Activated effector memory CD4-positive, alpha-beta T cell treated with Interleukin-2 at 50 U/mL for 16 hours (primary cell): ENCODE results near the gene FGA.

Experiments used
- DNase-seq: peaks from one replicate; pipeline ENCODE4 v3.0.0-alpha.2; 2020

The FGA gene

GRCh38 chr4:154578919-154579318 lies 11.6 kb downstream of the FGA start:
- DNase-seq: no peak

GRCh38 chr4:154577324-154577723 lies 13.2 kb downstream of the FGA start:
- DNase-seq: no peak

DNA sequence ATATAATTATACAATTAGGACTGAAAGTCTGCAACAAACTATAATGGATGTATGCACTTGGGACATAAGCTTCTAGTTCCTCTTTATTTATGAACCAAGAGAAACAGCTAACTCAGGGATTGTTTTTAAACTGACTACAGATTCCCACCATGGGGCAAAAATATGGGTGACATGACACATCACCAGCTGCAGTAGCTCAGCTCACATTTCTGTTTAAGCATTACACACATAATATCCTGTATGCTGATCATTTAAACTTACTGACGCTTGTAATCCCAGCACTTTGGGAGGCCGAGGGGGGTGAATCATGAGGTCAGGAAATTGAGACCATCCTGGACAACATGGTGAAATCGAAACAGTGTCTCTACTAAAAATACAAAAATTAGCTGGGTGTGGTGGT lies 16.2 kb downstream of the FGA start:
- DNase-seq: no peak

- DNase-seq: no peak
These were observed 17.2 kb downstream of the FGA start for GRCh38 chr4:154573190-154573870.

DNA sequence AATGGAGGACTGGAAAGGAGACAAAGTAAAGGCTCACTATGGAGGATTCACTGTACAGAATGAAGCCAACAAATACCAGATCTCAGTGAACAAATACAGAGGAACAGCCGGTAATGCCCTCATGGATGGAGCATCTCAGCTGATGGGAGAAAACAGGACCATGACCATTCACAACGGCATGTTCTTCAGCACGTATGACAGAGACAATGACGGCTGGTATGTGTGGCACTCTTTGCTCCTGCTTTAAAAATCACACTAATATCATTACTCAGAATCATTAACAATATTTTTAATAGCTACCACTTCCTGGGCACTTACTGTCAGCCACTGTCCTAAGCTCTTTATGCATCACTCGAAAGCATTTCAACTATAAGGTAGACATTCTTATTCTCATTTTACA lies 21.0 kb downstream of the FGA start:
- no peak for DNase-seq

DNA sequence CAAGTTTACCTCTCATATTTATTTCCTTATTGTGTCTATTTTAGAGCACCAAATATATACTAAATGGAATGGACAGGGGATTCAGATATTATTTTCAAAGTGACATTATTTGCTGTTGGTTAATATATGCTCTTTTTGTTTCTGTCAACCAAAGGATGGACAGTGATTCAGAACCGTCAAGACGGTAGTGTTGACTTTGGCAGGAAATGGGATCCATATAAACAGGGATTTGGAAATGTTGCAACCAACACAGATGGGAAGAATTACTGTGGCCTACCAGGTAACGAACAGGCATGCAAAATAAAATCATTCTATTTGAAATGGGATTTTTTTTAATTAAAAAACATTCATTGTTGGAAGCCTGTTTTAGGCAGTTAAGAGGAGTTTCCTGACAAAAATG lies 21.5 kb downstream of the FGA start:
- DNase-seq: no peak

DNA sequence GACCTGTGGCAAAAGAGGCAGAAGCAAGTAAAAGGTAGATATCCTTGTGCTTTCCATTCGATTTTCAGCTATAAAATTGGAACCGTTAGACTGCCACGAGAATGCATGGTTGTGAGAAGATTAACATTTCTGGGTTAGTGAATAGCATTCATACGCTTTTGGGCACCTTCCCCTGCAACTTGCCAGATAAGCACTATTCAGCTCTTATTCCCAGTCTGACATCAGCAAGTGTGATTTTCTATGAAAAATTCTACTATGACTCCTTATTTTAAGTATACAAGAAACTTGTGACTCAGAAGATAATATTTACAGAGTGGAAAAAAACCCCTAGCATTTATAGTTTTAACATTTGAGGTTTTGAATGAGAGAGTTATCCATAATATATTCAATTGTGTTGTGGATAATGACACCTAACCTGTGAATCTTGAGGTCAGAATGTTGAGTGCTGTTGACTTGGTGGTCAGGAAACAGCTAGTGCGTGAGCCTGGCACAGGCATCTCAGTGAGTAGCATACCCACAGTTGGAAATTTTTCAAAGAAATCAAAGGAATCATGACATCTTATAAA lies 23.8 kb downstream of the FGA start:
- no peak for DNase-seq

- no peak for DNase-seq
These were observed 24.8 kb downstream of the FGA start for GRCh38 chr4:154565704-154566103.

DNA sequence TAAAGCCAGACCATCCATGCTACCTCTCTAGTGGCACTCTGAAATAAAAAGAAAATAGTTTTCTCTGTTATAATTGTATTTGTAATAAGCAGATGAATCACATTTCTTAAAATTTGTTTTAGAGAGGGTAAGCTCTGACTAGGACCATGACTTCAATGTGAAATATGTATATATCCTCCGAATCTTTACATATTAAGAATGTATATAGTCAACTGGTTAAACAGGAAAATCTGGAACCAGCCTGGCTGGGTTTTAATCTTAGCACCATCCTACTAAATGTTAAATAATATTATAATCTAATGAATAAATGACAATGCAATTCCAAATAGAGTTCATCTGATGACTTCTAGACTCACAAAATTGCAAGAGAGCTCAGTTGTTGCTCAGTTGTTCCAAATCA lies 26.2 kb downstream of the FGA start:
- no peak for DNase-seq

DNA sequence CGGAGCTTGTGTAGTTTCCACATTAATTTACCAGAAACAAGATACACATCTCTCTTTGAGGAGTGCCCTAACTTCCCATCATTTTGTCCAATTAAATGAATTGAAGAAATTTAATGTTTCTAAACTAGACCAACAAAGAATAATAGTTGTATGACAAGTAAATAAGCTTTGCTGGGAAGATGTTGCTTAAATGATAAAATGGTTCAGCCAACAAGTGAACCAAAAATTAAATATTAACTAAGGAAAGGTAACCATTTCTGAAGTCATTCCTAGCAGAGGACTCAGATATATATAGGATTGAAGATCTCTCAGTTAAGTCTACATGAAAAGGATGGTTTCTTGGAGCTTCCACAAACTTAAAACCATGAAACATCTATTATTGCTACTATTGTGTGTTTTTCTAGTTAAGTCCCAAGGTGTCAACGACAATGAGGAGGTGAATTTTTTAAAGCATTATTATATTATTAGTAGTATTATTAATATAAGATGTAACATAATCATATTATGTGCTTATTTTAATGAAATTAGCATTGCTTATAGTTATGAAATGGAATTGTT lies 27.8 kb downstream of the FGA start, which contains the start of gene FGB:
TSS of gene FGB (plus strand) at position 315 of the 558 bp plus-strand sequence. CDS start at position 323, 8 bp downstream.
- no peak for DNase-seq

DNA sequence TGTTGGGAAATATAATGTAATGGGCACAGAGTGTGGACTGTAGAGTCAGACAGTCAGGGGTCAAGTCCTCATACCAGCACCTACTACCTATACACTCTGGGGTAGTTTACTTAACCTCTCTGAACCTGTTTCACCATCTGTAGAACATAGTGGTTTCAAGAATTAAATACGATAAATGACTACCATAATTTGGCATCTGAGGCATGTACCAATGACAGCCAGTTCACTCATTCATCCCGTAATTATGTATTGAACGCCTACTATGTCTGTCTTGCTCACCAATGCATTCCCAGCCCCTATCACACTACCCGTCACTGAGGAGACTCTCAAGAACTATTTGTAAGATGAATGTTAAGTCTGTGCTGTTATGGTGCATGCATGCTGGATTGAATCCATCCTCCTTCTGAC lies 29.7 kb downstream of the FGA start:
- no peak for DNase-seq

DNA sequence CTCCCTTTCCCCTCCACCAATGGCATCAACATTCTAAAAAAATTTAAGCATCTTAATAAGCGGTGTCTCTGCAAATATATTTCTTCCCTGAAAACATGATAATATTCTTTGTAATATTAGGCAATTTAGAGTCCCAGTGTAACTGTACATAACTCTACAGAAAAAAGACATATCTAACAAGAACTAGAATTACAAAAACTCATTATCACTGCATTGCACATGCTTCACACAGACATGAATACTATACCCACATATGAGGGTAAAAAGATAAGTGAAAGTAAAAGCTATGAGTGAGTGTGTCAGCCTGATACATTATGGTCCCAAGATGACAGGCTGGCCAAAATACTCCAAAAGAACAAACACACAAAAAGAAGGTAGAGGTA lies 30.1 kb downstream of the FGA start:
- DNase-seq: no peak

- DNase-seq: no peak
These were observed 30.8 kb downstream of the FGA start for GRCh38 chr4:154559494-154560418.

- no peak for DNase-seq
These were observed 31.4 kb downstream of the FGA start for GRCh38 chr4:154559141-154559493.

DNA sequence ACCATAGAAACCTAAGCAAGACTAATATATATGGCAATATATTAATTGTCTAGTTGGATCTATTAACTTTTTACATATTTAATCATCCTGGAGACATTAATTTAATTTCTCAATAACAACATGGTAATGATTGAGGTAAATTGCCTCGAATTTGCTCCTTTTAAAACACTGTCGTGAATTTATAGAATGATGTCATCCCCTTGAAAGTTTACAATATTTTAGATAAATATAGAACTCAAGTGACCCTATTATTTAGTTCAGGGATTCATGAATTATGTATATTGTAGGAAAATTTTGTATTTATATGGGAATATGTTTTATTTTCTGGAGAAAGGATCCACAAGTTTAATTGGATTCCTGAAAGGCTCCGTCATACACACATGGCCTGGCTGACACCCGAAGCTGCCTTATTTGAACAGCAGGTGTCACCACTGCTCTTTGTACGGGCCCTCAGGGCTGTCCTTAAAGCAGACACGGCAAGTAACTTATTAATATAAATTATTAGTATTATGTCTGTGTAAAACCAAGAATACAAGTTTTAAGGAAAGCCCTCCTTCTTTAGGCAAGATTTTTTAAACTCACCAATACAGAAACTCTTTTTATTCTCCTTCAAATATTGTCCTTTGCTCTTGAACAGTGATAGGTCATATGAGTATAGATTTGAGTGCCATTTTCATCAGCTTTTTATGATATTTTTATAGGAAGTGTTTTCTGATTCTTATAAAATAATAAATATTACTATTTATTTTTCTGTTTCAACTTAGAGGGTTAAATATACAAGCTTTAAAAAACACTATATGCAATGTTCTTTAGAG lies 38.5 kb downstream of the FGA start:
- DNase-seq: peak; percentile 48

DNA sequence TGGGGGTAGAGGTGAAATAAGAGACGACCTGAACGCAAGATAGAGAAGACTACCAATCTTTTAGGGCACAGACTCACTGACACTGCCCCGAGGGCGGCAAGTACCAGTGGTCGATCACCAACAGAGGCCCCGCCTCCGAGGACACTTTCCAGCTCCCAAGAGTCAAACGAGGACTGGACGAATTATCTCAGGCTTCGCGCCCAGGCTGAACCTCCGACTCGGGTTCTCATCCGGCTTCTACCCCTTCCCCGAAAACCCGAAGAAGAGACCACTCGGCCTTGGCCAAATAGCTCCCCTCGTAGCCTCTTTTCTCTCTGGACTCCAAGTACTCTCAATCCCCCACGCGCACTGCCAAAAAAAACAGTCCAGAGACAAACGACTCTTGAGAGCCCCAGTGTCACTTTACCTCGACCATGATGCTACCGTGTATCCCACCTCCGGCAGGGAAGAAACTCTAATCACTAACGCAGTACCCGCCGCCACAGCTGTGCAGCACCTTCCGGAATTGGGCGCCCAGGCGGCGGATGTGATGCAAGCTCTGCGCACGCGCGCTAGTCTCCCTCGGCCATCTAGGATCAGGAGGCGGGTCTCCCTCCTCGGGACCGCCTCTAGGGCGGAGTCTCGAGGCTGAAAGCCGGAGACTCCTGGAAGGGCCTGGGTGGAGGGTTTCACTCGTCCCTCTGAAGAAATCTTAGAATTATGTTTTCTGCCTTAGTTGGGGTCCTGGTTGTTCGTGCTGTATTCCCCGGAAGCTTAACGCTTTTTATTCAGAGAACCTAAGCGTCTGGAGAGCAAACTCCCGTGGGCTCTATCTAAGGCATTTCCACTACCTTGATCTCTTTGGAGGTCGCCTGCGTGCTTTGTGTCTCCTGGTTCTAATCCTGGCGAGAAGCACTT lies 40.4 kb downstream of the FGA start, which contains the start of gene PLRG1:
TSS of gene PLRG1 (minus strand) at position 507 of the 897 bp plus-strand sequence. CDS start at position 415, 92 bp downstream.
- DNase-seq: peak; percentile 95

DNA sequence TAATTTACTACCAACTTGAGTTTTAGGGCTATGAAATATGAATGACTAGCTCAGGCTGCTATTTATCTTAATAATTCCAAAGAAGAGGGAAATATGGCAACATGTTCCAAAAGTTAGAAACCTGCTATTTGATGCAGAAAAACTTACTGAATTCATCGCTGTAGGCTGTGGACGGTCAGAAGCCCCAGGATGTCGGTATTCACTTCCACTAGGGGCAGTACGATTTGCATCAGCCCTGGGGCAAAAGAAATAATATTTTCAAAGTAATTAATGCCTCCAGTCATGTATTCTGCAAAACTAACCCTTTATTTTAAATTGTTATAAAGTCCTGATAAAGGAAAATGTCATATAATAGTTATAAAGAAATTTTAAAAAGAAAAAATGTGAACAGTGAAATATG lies 44.9 kb downstream of the FGA start:
- no peak for DNase-seq

DNA sequence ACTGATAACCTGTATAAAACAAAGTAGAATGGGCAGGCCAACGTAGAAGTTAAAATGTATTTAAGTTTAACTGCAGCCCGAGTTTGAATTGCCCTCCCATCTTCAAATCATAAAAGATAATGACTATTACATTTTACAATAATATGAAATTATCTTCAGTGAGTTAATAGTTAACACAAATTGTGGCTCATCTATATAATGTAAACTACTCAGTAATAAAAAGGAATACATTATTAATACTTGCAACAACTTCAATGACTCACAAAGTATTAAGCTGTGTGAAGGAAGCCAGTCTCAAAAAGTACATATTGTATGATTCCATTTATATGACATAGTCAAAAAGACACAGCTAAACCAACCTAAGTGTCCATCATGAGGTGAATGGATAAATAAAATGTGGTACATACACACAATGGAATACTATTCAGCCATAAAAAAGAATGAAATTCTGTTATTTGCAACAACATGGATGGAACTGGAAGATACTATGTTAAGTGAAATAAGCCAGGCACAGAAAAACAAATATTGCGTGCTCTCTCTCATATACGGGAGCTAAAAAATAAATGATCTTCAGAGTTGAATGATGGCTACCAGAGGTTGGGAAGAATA lies 48.2 kb downstream of the FGA start:
- no peak for DNase-seq
